Measurements from ENCODE around the gene MAP2. TPM values are rescaled to one million over a fixed set of nuclear protein-coding genes. Genes with fewer than 3 reads are reported as not detected.

MAP2 gene
- total RNA-seq, 2 donors from 2014 or later: 18.8 to 30.7 TPM

- no peak overlapping the region for H3K4me3 ChIP-seq
- no peaks in the 10 kb centered on the region for H3K9me3 ChIP-seq
- no peak overlapping the region for H3K27ac ChIP-seq
- 86% methylated on average over 5 of the region's 5 CpGs for WGBS
- H3K4me1 ChIP-seq (replicated peaks): no peaks in the 10 kb centered on the region
- no peaks in the 10 kb centered on the region for H3K27me3 ChIP-seq (replicated peaks; ENCODE audit: insufficient read depth)
- DNase-seq (ENCODE audit: low spot score): no peak
- intact Hi-C loops (cut with DNase I): no loop called here
- TF ChIP-seq CTCF (IDR thresholded peaks at IDR 0.05) (no peak), POLR2AphosphoS5 (IDR thresholded peaks at IDR 0.05) (no peak), POLR2A (IDR thresholded peaks at IDR 0.05) (no peak)
- H3K36me3 ChIP-seq: no peaks in the 10 kb centered on the region
Observed at GRCh38 chr2:209600341-209601171, 176.7 kb downstream of the MAP2 start.

- intact Hi-C loops (cut with DNase I): no loop called here
- Histone ChIP-seq H3K27me3 (replicated peaks; ENCODE audit: insufficient read depth) (no peaks in the 10 kb centered on the region), H3K36me3 (no peaks in the 10 kb centered on the region), H3K4me1 (replicated peaks) (no peaks in the 10 kb centered on the region), H3K9me3 (no peaks in the 10 kb centered on the region), H3K4me3 (no peak overlapping the region), H3K27ac (no peak overlapping the region)
- 97% methylated on average over 1 of the region's 1 CpG for WGBS
- DNase-seq (ENCODE audit: low spot score): no peak
- TF ChIP-seq CTCF (IDR thresholded peaks at IDR 0.05): no peak
- TF ChIP-seq POLR2AphosphoS5 (IDR thresholded peaks at IDR 0.05): no peak
- TF ChIP-seq POLR2A (IDR thresholded peaks at IDR 0.05): no peak
Observed at GRCh38 chr2:209601497-209601896, 177.7 kb downstream of the MAP2 start.

GRCh38 chr2:209602259-209602658 lies 178.4 kb downstream of the MAP2 start:
- H3K27me3 ChIP-seq (replicated peaks; ENCODE audit: insufficient read depth): no peaks in the 10 kb centered on the region
- no peak overlapping the region for H3K27ac ChIP-seq
- WGBS: 74% methylated on average over 1 of the region's 1 CpG
- no peak for DNase-seq (ENCODE audit: low spot score)
- H3K36me3 ChIP-seq: no peaks in the 10 kb centered on the region
- intact Hi-C loops (cut with DNase I): no loop called here
- no peaks in the 10 kb centered on the region for H3K4me1 ChIP-seq (replicated peaks)
- TF ChIP-seq POLR2A (IDR thresholded peaks at IDR 0.05): no peak
- no peak for TF ChIP-seq POLR2AphosphoS5 (IDR thresholded peaks at IDR 0.05)
- TF ChIP-seq CTCF (IDR thresholded peaks at IDR 0.05): no peak
- H3K4me3 ChIP-seq: no peak overlapping the region
- H3K9me3 ChIP-seq: no peaks in the 10 kb centered on the region

- intact Hi-C loops (cut with DNase I): no loop called here
- no peak overlapping the region for H3K27ac ChIP-seq
- H3K9me3 ChIP-seq: no peaks in the 10 kb centered on the region
- H3K36me3 ChIP-seq: no peaks in the 10 kb centered on the region
- H3K4me3 ChIP-seq: no peak overlapping the region
- no peaks in the 10 kb centered on the region for H3K27me3 ChIP-seq (replicated peaks; ENCODE audit: insufficient read depth)
- TF ChIP-seq CTCF (IDR thresholded peaks at IDR 0.05): no peak
- no peak for TF ChIP-seq POLR2A (IDR thresholded peaks at IDR 0.05)
- TF ChIP-seq POLR2AphosphoS5 (IDR thresholded peaks at IDR 0.05): no peak
- no peak for DNase-seq (ENCODE audit: low spot score)
- WGBS: 92% methylated on average over 2 of the region's 2 CpGs
- H3K4me1 ChIP-seq (replicated peaks): no peaks in the 10 kb centered on the region
Observed at GRCh38 chr2:209609531-209609930, 185.7 kb downstream of the MAP2 start.

- Histone ChIP-seq H3K9me3 (no peaks in the 10 kb centered on the region), H3K27me3 (replicated peaks; ENCODE audit: insufficient read depth) (no peaks in the 10 kb centered on the region), H3K4me3 (no peak overlapping the region), H3K36me3 (no peaks in the 10 kb centered on the region), H3K27ac (no peak overlapping the region), H3K4me1 (replicated peaks) (no peaks in the 10 kb centered on the region)
- 96% methylated on average over 1 of the region's 1 CpG for WGBS
- intact Hi-C loops (cut with DNase I): no loop called here
- DNase-seq (ENCODE audit: low spot score): no peak
- no peak for TF ChIP-seq POLR2A (IDR thresholded peaks at IDR 0.05)
- no peak for TF ChIP-seq CTCF (IDR thresholded peaks at IDR 0.05)
- TF ChIP-seq POLR2AphosphoS5 (IDR thresholded peaks at IDR 0.05): no peak
Observed at GRCh38 chr2:209610631-209611030, 186.8 kb downstream of the MAP2 start.
